Measurements from ENCODE around the gene TMEM117. TPM values are rescaled to one million over a fixed set of nuclear protein-coding genes. Genes with fewer than 3 reads are reported as not detected.
"Not testable (repeated sequence)": the region's sequence is repeated elsewhere in the genome, so short reads cannot be mapped to it uniquely, and the experiment has no call there.

The TMEM117 gene
- total RNA-seq, 1 donor from 2014 or later = 8.5 TPM

DNA sequence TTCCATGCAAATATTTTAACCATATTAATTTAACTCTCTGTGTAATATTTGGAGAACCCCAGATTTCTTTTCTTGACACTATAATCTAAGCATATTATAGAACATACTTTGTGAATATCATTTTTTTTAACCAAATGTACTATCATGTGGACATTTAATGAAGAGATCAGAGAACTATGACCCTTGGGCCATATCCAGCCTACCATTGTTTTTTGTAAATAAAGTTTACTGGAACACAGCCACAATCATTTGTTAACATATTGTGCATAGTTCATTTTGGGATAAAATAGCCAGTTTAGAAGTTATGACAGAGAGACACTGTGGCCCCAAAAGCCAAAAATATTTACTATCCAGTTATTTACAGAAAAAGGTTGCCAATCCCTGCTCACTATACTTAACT, 338.2 kb downstream of the TMEM117 start:
- DNase-seq (ENCODE audit: extremely low read depth, low read depth, low spot score) = no peak

DNA sequence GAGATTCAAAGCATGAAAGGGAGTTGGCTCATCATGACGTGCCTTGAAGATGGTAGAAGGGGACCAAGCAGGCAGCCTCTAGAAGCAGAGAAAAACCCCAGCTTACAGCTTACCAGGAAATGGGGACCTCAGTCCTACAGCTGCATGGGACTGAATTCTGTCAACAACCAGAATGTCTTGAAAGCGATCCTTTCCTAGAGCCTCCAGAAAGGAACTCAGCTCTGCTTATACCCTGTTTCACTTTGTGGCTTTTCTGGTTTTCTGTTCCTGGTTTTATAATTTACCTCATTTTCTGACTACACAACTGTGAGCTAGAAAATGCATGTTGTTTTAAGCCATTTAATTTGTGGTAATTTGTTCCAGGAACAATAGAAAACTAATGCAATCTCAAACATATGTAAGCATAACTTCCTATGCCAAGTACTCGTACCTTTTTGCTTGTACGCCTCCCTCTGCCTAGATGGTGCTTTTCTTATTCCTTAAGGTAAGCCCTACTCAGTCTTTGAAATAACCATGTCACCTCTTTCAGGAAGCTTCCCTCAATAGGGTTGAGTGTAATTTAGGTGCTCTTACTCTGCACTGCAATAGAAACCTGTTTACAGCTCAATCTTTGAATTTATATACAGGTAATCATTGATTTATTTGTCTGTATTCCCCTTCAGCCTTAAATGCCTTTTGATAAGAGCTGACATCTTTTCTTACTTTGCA, 348.8 kb downstream of the TMEM117 start:
- no peak for DNase-seq (ENCODE audit: extremely low read depth, low read depth, low spot score)

DNA sequence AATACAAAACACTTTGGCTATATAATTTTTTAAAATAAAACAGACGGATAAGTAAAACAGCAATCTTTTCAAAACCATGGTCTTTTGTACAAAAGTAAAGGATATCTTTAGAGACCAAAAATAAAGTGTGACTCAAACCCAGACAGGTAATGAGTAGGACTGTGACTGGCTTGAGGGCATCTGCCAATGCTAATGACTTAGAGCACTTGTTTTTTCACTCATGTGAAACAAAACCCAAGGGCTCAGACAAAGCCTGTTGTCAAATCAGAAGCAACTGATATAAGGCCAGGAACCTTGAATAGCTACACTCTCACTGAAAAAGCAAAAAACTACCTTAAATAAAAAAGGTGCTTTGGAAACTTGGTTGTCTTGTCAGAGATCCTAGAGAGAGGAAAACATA, 357.4 kb downstream of the TMEM117 start:
- DNase-seq (ENCODE audit: extremely low read depth, low read depth, low spot score) = no peak

DNA sequence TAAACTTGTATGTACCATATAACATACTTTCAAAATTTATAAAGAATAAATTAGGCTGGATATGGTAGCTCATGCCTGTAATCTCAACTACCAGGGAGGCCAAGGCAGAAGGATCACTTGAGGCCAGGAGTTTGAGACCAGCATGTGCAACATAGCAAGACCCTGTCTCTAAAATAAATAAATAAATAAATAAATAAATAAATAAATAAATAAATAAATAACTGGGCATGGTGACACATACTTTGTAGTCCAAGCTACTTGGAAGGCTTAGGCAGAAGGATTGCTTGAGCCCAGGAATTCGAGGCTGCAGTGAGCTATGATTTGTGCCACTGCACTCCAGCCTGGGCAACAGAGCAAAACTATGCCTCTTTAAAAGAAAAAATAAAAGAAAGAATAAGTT, 359.8 kb downstream of the TMEM117 start:
- not testable (repeated sequence) for DNase-seq (ENCODE audit: extremely low read depth, low read depth, low spot score)

DNA sequence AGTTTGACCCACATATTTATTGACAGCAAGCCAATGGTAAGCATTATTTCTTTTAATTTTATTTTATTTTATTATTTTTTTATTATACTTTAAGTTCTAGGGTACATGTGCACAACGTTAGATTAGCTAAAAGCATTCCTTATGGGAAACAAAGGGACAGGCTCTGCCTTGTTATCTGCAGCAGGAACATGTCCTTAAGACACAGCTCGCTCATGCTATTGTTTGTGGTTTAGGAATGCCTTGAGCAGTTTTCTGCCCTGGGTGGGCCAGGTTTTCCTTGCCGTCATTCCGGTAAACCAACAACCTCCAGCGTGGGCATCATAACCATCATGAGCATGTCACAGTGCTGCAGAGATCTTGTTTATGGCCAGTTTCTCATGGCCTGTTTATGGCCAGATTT, 370.2 kb downstream of the TMEM117 start:
- DNase-seq (ENCODE audit: extremely low read depth, low read depth, low spot score) = no peak

DNA sequence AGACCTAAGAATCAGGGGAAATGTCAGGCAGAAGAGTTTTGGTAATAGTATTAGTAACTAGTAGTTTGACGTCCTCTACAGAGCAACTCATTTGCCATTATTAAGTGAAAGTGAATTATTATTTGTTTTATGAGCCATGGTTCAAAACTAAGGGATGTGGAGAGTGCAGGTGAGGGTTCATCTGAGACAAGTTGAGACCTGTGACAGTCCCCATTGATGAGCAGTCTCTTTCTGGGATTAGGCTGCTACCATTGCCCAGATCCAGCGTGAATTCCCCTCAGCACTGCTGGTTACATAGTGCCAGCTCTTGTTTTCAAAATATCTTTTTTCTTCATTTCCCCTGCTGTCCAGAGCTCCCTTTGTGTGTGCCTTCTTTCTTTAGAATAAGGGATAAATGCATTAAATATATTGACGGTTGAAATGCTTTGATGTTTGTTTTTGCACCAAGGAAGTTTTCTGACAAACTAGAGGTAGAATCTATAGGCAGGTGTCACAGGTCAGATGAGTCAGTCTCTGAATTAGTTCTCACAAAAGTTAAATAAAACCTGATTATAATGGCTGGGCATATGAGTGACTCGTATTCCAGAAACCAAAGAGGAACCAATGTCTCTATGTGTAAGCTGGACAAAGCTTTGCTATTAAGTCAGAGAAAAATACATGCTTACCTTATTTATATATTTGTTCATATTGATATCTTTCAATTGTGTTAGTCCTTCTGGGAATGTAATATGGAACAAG, 381.4 kb downstream of the TMEM117 start:
- no peak for DNase-seq (ENCODE audit: extremely low read depth, low read depth, low spot score)

DNA sequence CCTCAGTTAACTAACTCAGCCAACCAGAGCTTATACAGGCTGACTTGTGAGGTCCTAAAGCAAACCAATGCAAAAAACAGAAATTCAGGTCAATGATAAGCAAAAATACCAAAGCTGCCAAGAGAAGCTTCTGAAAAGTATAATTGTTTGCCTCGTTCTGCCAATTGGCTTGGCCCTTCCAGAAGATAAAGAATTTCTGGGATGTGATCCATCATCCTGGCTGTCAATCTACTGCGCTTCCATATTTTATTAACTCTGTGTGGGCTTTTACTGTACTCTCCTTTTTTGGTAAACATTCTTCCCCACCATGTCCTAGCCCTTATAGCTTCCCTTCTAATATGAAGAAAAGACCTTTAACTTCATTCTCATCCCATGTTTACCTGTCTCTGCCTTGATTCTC, 387.9 kb downstream of the TMEM117 start:
- DNase-seq (ENCODE audit: extremely low read depth, low read depth, low spot score) = no peak

DNA sequence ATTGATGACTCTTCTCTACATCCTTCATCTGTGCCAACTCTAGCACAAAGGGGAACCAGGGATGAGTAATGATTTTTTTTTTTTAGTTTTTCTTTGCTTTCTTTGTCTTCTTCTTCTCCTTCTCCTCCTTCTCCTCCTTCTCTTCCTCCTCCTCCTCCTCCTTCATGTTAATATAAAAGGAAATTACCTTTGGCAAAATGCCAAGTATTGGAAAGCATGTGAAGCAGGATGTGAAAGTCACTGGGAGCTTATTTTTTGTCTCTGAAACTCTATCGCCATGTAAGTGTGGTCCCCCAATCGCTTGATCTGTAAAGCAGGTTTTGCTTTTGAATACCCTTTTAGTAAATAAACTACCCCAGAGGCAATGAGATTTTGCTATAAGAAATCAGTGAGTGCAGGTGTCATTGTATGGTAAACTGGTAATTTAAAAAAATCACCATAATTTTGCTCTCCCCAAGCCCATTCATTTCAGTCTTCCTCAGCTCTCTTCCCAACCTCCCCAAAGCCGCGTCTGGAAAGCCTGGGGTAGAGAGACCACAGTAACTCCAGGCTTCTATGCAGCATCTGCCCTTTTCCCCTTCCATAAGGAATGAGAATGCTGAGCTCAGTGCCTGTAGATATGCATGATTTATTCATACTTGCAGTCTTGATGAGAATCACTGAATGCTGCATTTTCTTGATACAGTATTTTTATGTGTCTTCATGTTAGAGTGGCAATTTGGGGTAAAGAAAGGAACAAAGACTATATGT, 388.7 kb downstream of the TMEM117 start:
- no peak for DNase-seq (ENCODE audit: extremely low read depth, low read depth, low spot score)

DNA sequence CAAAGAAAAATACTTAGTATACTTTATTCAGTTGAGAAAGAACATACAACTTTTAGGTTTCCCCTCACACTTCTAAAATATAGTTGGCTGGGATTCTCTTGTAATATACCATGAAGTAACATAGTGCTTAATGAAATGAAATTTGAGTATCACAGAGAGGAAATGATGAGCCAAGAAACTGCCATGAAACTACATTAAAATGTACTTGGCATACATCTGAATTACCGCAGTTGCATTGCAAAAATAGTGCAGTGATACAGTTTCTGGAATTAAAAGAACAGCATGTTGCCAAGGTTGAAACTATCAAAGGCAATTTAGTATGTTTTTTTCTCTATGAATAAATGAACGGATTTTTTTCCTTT, 389.2 kb downstream of the TMEM117 start:
- no peak for DNase-seq (ENCODE audit: extremely low read depth, low read depth, low spot score)

DNA sequence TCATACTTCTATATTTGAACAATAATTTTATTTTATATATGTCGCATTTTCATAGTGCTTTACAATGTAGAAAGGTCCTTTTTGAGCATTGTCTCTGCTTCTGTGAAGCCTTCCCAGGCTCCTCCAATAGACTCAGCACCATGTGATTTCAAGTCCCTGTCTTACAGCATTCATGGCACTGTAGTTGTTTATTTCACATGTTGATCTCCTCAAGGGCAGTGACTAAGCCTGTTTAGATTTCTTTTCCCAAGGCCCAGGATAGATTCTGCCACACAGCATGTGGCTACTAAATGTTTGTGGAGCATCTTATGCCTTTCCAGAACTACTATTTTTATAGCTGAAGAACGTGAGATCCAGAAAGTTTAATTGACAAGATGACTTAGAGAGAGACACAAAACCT, 391.7 kb downstream of the TMEM117 start:
- DNase-seq (ENCODE audit: extremely low read depth, low read depth, low spot score) = no peak

DNA sequence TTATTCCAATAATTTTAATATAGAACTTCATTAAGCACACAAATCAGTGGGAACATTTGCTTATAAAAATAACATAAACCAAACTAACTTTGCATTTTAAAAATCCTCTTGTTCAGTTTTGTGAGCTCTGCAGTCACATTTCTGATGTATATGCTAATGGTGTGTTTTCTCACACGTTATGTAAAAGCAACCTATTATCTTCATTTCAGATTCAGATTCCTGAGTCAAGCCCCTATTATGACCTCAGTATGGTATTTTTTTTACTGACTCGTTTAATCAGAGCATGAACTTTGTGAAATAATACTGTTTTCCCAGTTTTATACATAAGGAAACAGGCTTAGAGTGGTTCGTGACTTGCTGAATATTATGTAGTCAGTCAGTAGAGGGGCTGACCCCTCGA, 394.0 kb downstream of the TMEM117 start:
- DNase-seq (ENCODE audit: extremely low read depth, low read depth, low spot score) = no peak

DNA sequence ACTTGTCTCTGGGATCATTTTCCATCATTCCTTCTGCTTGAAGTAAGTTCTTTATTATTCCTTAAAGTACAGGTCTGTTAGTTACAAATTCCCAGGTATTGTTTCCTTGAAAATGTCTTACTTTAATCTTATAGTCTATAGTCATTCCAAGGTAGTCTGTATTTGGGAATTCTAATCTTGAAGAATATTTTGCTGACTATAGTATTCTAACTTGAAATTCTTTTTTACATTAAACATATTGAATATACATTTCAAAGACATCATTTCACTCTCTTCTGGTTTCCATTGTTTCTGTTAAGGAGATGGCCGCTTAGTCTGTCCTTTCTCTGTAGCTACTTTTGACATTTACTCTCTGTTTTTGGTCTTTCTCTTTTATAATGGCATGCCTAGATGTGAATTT, 399.8 kb downstream of the TMEM117 start:
- DNase-seq (ENCODE audit: extremely low read depth, low read depth, low spot score) = no peak

DNA sequence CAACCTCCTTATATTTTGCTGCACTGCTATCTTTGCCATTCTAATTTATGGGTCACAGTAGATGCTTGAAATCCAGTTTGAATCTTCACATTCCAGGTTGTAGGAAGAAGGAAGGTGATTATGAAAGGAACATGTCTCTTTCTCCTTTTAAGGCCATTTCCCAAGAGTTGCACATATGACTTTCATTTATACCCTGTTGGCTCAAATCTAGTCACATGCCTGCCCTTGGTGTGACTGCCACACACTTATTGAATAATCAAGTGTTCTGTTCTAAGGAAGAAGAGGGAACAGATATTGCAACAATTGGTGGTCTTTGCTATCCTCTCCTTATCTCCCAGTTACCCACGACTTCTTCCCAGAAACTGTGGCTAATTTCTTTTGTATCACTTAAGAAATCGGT, 404.3 kb downstream of the TMEM117 start:
- no peak for DNase-seq (ENCODE audit: extremely low read depth, low read depth, low spot score)

DNA sequence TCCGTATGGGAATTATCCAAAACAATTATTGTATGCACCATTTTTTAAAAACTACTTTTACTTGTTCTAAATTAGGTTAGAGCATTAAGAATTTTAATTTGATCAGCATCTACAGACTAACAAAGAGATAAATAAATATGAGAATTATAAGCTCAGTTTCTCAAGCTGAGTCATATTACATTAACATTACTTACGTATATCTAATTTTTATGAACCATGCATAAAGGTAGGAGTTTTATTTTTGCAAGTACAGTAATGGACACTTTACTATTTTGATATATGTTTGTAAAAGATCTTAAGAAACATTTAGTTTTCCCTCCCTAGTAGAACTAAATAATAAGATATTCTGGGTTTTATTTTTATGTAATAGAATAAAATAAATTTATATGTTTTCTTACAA, 410.1 kb downstream of the TMEM117 start:
- DNase-seq (ENCODE audit: extremely low read depth, low read depth, low spot score) = no peak

DNA sequence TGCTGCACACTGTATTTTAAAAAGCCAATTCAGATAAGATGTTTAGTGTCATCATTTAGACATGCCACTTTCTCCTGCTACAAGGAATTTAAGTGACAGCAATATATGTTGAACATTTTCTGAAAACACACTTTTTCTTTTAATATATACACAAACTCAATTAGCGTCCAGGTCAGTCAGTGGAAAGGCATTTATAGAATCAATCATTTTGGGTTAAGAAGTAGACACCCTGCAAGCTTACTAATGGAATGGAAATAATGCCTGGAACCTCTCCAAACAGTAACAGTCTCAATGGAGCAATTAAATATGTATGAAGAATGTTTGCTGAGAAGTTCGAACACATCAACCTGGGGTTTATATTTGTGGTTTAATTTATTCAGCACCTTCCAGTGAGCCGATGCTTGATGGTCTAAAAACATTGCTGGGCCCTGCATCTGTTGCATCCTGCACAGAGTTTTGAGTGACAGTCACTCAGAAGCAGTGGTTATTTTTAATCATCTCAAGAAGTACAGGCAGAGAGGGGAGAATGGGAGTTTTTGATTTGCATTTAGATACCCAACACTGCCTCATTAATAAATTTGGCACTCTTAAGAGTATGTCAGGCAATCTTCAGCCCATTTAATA, 410.7 kb downstream of the TMEM117 start:
- no peak for DNase-seq (ENCODE audit: extremely low read depth, low read depth, low spot score)

DNA sequence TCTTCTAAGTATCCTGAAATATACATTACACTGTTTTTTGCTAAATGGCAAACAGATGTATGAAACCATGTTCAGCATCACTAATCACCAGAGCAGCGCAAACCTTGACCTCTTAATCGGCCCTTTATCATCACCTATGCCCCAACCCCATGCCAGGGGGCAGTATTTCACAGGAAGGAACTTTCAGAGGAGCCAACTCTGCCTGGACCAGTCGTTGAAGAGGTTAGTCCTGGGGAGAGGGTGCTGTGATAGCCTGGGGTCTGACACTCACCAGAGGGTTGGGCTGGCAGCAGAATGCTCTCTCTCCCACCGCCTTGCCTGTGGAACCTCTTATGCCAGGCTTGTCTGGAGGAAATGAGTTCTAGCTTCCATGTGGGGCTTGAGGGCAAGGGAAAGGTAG, 411.7 kb downstream of the TMEM117 start:
- DNase-seq (ENCODE audit: extremely low read depth, low read depth, low spot score) = no peak

DNA sequence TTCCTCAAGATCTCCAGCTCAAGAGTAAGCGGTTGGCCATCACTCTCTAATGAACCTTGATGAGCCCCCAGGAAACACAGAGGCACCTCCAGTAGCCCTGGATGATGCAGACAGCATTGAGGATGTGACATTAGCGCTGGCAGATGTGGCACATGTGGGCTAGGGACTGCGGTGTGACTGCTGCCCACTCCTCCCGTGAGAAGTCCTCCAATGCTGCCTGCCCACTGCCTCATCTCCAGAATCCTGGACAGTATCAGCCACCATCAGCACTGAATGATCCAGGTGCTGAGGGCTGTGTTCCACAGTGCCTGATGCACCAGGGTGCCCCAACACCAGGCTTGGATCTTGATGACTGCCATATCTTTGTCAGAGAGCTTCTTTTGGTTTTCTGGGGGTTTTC, 412.6 kb downstream of the TMEM117 start:
- DNase-seq (ENCODE audit: extremely low read depth, low read depth, low spot score) = no peak

DNA sequence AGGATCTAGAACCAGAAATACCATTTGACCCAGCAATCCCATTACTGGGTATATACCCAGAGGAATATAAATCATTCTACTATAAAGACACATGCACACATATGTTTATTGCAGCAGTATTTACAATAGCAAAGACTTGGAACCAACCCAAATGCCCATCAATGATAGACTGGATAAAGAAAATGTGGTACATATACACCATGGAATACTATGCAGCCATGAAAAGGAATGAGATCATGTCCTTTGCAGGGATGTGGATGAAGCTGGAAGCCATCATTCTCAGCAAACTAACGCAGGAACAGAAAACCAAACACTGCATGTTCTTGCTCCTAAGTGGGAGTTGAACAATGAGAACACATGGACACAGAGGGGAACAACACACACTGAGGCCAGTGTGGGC, 414.6 kb downstream of the TMEM117 start:
- DNase-seq (ENCODE audit: extremely low read depth, low read depth, low spot score) = not testable (repeated sequence)

DNA sequence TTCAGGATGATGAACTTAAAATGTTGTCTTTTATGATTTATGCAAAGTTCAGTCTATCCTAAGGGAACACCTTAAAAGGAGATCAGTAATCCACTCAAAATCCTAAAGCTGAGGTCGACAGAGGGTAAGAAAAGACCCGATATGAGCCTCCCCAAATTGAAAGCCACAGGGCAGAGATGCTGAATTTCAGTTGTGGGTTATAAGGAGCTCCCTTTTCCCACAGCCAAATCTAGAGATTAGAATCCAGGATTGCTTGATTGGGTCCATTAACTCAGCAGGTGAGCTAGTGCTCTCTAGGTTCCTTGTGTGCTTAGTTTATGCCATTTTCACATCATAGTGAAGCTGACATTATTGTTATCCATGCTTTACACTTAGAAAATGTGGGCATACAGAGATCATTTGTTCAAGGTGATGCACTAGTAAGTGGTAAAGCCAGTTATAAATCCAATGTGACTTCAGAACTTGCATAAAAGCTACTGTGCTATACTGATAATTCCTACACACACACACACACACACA, 417.5 kb downstream of the TMEM117 start:
- no peak for DNase-seq (ENCODE audit: extremely low read depth, low read depth, low spot score)

DNA sequence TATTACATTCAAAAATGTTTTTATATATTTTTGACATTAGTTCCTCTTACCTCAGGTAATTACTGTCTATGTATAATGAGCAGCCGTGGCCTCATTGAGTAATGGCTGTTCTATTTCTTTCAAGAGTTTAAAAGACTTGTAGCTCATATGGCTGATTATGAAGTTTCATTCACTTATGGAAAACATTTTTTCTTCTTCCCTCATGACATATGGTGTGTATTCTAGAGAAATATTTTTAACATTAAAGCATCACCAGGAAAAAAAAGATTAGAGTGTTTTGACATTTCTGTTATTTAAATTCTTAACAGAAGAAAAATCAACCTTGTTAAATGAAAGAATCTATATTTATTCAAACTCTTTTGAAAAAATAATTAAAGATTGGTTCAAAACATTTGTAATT, 422.4 kb downstream of the TMEM117 start:
- no peak for DNase-seq (ENCODE audit: extremely low read depth, low read depth, low spot score)

DNA sequence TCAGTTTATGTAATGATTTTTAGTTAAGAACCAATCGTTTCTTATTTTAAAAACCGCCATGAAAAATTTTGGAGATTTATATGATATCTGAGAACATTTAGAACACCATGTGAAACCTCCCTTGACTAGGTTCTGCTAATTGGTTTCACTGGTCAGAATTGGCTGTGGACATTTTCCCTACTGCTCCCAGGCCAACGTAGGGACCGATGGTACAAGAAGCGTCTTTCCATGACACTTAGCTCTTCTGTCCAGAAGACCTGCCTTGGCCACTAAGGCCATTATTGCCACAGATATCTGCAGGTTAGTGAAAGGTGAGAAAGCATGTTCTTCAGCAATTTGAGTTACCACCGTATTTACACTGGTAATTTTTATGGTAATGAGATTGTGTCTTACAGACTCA, 424.0 kb downstream of the TMEM117 start:
- DNase-seq (ENCODE audit: extremely low read depth, low read depth, low spot score) = no peak

Data from glomerular endothelial cell (primary cell).